IPS DF 6.9 (cell line): ENCODE measurements around the gene GALNT12.

ENCODE experiments used
- DNase-seq: peaks from one replicate; pipeline ENCODE4 v3.0.0-alpha.2; 2013; ENCODE audit warnings: low read depth, low spot score
- H3K27ac ChIP-seq: one replicate; pipeline ENCODE4 v1.5.1; 2013; ENCODE audit warnings: low read length, control low read depth
- H3K27me3 ChIP-seq: 2 replicates; pipeline ENCODE4 v1.6.1; 2013; ENCODE audit warnings: mild to moderate bottlenecking, low read length; ENCODE audit not compliant: control insufficient read depth, insufficient read depth
- H3K36me3 ChIP-seq: 2 replicates; pipeline ENCODE4 v1.6.1; 2013; ENCODE audit warnings: low read length; ENCODE audit not compliant: control insufficient read depth, insufficient read depth
- H3K4me1 ChIP-seq: 2 replicates; pipeline ENCODE4 v1.6.1; 2013; ENCODE audit warnings: low read length; ENCODE audit not compliant: control insufficient read depth, insufficient read depth
- H3K4me3 ChIP-seq: 2 replicates; pipeline ENCODE4 v1.5.1; 2013; ENCODE audit warnings: mild to moderate bottlenecking, low read length
- H3K9me3 ChIP-seq: 2 replicates; pipeline ENCODE4 v1.6.1; 2013; ENCODE audit warnings: low read length, inconsistent platforms; ENCODE audit not compliant: control insufficient read depth, insufficient read depth
- WGBS: extraction: QIAGEN DNeasy Blood & Tissue Kit; methylation state at CpG from one replicate; pipeline ENCODE4 v1.1.7; 2013; ENCODE audit warnings: mixed read lengths, missing lambda C conversion rate; ENCODE audit not compliant: insufficient read length, insufficient coverage; 5-methylcytosine and 5-hydroxymethylcytosine counted together

GALNT12 gene

DNA sequence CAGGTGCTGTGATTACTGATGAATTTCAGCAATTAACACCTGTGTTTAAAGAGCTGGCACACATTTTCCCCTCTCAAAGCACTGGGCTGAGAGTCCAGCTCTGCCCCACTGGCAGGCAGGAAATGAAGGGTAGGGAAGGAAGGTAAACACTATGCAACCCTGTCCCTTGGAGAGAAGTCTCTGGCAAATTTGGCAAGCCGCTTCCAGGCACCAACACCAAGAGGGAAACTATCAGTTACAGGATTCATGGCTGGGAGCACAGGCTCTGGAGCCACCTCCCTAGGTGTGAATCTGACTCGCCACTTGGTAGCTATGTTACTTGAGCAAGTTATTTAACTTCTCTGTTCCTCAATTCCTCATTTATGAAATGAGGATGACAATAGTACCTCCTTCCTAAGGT, 14.4 kb upstream of the GALNT12 start:
- Histone ChIP-seq H3K4me3 (no peak overlapping the region), H3K36me3 (peaks cover 9% of the 10 kb centered on the region)
- WGBS = no CpG with 5 or more reads among the region's 2 CpGs

DNA sequence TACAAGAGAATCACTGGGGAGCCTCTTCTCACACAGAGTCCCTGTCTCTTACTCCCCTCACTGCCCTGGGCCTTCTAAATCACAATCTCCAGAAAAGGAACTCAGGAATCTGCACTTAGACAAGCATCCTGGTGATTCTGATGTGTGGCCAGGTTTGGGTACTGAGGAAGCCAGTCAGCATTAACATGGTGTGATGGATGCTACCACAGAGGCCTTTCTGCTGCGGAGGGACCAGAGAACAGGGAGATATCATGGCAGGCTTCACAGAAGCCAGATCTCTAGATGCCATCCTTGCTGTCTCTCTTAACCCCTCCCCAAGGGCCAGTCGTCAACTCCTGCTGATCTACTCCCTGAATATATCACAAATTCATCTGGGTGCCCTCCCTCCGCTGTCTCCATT, 12.7 kb upstream of the GALNT12 start:
- H3K27me3 ChIP-seq = no peaks in the 10 kb centered on the region
- peaks cover 6% of the 10 kb centered on the region for H3K36me3 ChIP-seq
- no peak for DNase-seq
- no peak overlapping the region for H3K27ac ChIP-seq
- peaks cover 11% of the 10 kb centered on the region for H3K4me1 ChIP-seq
- no peak overlapping the region for H3K4me3 ChIP-seq
- no CpG with 5 or more reads among the region's 3 CpGs for WGBS
- no peaks in the 10 kb centered on the region for H3K9me3 ChIP-seq

More for the DNA sequence above, 14.4 kb upstream of the GALNT12 start:
- DNase-seq = no peak
- Histone ChIP-seq H3K27ac (no peak overlapping the region), H3K9me3 (no peaks in the 10 kb centered on the region), H3K4me1 (peaks cover 11% of the 10 kb centered on the region), H3K27me3 (no peaks in the 10 kb centered on the region)

DNA sequence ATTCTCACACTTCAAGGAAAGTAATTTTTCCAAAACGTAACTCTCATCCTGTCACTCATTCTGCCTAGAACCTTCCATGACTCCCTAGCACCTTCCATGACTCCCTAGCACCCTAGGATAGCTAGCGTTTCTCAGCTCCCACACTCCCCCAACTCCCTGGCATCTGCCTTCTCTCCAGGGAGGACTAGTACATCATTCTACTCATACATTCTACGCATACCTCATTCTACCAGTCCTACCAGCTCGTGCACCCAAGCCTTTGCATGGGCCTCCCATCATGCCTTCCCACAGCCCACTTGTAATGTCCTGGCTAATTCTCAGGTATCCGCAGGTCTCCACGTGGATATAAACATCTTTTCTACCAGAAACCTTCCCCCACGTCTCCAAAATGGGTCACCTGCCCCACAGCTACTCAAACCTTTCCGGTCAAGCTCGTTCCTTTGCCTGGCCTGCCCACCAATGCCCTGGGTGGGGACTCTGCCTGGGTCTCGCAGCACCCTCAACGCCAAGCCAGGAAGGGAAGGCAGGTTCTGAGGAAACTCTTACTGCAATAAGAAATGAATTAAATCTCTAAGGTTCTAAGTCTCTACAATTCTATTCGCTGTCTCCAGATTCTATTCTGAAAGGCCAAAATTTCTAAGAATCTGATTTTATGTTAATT, 12.0 kb upstream of the GALNT12 start:
- no peak overlapping the region for H3K27ac ChIP-seq
- H3K27me3 ChIP-seq = no peaks in the 10 kb centered on the region
- peak overlapping the region; percentile 97; the same call in 1 of the 2 replicates for H3K4me3 ChIP-seq
- WGBS = no CpG with 5 or more reads among the region's 12 CpGs
- H3K9me3 ChIP-seq = no peaks in the 10 kb centered on the region
- no peak for DNase-seq
- peaks cover 11% of the 10 kb centered on the region for H3K4me1 ChIP-seq
- H3K36me3 ChIP-seq = peaks cover under 1% of the 10 kb centered on the region; the same call in 1 of the 2 replicates

DNA sequence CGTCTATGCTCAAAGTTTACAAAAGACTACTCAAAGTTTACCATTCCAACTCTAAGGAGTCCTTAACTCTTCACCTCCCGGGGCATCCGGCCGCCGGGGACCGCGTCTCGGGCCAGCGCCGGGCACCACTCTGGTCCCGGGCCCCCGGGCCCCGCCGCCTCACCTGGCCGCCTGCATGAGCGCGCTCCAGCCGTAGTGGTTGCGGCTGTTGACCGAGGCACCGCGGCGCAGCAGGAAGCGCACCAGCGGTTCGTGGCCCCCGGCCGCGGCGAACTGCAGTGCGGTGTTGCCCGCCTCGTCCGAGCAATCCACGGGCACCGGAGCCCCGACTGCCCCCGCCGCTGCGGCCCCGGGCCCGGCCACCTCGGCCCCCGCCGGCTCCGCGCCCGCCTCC, 11.5 kb upstream of the GALNT12 start:
- Histone ChIP-seq H3K4me1 (peaks cover 11% of the 10 kb centered on the region), H3K9me3 (no peaks in the 10 kb centered on the region), H3K27me3 (no peaks in the 10 kb centered on the region), H3K27ac (no peak overlapping the region), H3K4me3 (peak overlapping the region; percentile 97), H3K36me3 (no peaks in the 10 kb centered on the region; the same call in 1 of the 2 replicates)
- no peak for DNase-seq
- WGBS = no CpG with 5 or more reads among the region's 48 CpGs

DNA sequence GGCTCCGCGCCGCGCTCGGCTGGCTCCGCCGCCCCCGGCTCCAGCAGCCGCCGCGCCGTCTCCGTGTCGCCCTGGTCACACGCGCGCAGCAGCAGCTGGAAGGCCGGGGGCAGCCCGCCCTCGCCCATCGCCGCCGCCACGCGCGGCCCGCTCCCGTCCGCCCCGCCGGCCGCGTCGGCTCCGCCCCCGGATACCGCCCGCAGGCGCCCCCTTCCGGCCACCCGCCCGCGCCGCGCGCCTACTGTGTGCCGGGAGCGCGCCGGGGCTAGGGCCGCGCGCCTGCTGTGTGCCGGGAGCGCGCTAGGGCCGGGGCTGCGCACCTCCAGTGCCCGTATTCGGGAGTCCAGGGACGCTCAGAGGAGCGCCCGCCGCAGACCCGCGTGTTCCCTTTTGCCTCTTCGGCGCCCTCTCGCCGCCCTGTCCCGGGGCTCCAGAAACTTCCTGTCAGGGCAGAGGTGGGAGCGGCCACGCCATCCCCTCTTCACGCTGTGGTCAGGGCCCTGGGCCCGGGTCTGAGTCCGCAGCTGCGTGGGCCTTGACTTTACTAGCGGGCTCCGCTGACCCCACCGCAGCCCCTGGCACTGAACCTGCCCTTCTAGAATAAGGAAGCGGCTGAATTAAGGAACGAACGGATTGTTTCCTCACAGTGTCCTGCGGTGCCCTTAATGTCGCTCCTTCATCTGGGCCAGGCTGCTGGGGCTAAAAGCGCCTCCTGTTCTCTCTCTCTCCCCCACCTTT, 10.9 kb upstream of the GALNT12 start, which contains the start of gene ANKS6:
Gene ANKS6, minus strand, starts transcription at position 192 of the 738 bp plus-strand sequence. Its CDS starts 64 bp downstream, at position 128.
- Histone ChIP-seq H3K9me3 (no peaks in the 10 kb centered on the region), H3K27me3 (no peaks in the 10 kb centered on the region), H3K36me3 (no peaks in the 10 kb centered on the region; the same call in 1 of the 2 replicates), H3K4me1 (peaks cover 11% of the 10 kb centered on the region), H3K4me3 (peak within 1 kb of the TSS; percentile 97), H3K27ac (no peak within 1 kb of the TSS)
- DNase-seq = peak; percentile 45
- WGBS = no CpG with 5 or more reads among the region's 86 CpGs

DNA sequence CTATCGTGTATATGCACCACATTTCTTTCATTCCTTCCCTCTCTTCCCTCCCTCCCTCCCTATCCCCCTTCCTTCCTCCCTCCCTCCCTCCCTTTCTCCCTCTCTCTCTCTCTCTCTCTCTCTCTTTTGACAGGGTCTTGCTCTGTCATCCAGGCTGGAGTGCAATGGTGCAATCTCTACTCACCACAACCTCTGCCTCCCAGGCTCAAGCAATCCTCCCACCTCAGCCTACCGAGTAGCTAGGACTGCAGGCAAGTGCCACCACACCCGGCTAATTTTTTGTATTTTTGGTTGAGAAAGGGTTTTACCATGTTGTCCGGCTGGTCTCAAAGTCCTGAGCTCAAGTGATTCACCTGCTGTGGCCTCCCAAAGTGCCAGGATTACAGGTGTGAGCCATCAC, 10.0 kb upstream of the GALNT12 start:
- no peak for DNase-seq
- Histone ChIP-seq H3K4me3 (no peak overlapping the region), H3K4me1 (peaks cover 5% of the 10 kb centered on the region; the same call in 1 of the 2 replicates), H3K27ac (no peak overlapping the region), H3K36me3 (no peaks in the 10 kb centered on the region; the same call in 1 of the 2 replicates), H3K27me3 (no peaks in the 10 kb centered on the region), H3K9me3 (no peaks in the 10 kb centered on the region)
- no CpG with 5 or more reads among the region's 4 CpGs for WGBS

DNA sequence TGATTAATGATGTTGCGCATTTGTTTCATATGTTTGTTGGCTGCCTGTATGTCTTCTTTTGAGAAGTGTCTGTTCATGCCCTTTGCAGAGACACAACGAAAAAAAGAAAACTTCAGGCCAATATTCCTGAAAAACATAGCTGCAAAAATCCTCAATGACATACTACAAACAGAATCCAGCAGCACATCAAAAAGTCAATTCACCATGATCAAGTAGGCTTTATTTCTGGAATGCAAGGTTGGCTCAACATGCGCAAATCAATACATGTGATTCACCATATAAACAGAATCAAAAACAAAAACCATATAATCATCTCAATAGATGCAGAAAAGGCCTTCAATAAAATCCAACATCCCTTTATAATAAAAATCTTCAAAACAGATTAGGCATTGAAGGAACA, 9.2 kb upstream of the GALNT12 start:
- Histone ChIP-seq H3K27ac (no peak overlapping the region), H3K4me3 (no peak overlapping the region), H3K9me3 (no peaks in the 10 kb centered on the region), H3K4me1 (peaks cover 5% of the 10 kb centered on the region; the same call in 1 of the 2 replicates), H3K27me3 (no peaks in the 10 kb centered on the region), H3K36me3 (no peaks in the 10 kb centered on the region; the same call in 1 of the 2 replicates)
- no peak for DNase-seq
- no CpG with 5 or more reads among the region's 3 CpGs for WGBS

DNA sequence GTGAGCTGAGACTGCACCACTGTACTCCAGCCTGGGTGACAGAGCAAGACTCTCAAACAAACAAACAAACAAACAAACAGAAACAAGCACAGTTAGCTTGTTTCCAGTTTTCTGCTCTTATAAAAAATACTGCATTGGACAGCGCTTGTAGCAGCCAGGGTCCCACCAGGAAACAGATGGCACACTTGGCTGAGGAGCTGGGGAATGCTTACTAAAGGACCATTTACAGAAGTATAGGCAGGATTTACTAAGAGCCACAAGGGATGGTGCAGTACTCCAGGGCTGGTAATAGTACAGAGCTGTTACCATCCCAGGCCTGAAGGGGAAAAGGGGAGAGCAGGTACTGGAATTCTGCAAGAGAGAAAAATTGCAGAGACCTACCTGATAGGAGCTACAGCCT, 5.9 kb upstream of the GALNT12 start:
- DNase-seq = no peak
- no peaks in the 10 kb centered on the region for H3K27me3 ChIP-seq
- H3K4me3 ChIP-seq = no peak overlapping the region
- H3K9me3 ChIP-seq = no peaks in the 10 kb centered on the region
- H3K27ac ChIP-seq = no peak overlapping the region
- no peaks in the 10 kb centered on the region for H3K4me1 ChIP-seq
- WGBS = no CpG with 5 or more reads among the region's 1 CpG
- no peaks in the 10 kb centered on the region for H3K36me3 ChIP-seq

DNA sequence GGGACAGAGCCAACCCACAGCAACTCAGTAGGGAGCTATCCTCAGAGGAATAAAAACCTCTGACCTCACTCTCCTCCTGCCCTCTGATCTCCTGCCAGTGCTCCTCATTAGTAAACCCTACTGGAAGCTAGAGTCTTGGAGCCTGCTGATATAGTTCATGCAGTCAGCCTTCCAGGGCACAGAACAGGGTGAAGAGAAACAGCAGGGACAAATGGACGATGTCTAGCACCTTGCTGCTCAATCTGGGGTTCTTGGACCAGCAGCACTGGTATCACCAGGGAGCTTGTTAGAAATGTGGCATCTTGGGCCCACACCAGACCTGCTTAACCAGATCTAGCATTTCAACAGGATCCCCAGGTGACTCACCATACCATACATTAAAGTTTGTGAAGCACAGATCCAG, 5.5 kb upstream of the GALNT12 start:
- no peaks in the 10 kb centered on the region for H3K27me3 ChIP-seq

DNA sequence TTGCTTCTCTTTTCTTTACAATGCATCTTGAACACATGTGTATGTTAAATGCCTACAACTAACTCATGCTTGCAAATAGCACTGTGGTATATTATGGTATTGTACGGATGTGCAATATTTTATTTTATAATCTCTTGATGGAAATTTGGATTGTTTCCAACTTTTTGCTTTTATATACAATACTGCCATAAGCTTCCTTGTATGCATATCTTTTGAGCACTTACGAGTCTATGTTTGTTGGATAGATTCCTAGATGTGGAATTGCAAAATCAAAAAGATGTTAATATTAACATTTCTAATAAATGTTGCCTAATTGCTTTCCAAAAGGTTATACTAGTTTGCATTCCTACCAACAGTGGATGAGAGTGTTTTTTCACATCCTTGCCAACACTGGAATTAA, 3.4 kb upstream of the GALNT12 start:
- H3K4me1 ChIP-seq = peaks cover 9% of the 10 kb centered on the region
- no peak overlapping the region for H3K4me3 ChIP-seq
- DNase-seq = no peak
- H3K36me3 ChIP-seq = no peaks in the 10 kb centered on the region
- H3K9me3 ChIP-seq = no peaks in the 10 kb centered on the region
- H3K27ac ChIP-seq = no peak overlapping the region
- WGBS = no CpG with 5 or more reads among the region's 2 CpGs
- H3K27me3 ChIP-seq = no peaks in the 10 kb centered on the region

More for the DNA sequence above, 5.5 kb upstream of the GALNT12 start:
- no peaks in the 10 kb centered on the region for H3K9me3 ChIP-seq
- no CpG with 5 or more reads among the region's 1 CpG for WGBS
- no peak overlapping the region for H3K4me3 ChIP-seq
- peaks cover 1% of the 10 kb centered on the region; the same call in 1 of the 2 replicates for H3K4me1 ChIP-seq
- DNase-seq = no peak
- no peak overlapping the region for H3K27ac ChIP-seq
- H3K36me3 ChIP-seq = no peaks in the 10 kb centered on the region
